ENCODE results near the gene NSD2. TPM values are rescaled to one million over a fixed set of nuclear protein-coding genes. Genes with fewer than 3 reads are reported as not detected.

Gene NSD2
- total and polyA plus RNA-seq, 9 of the 15 experiments (the other 6 are each of a cell fraction or from before 2014, with no cell fraction given): 6.4 to 126 (median 58.8) TPM

DNA sequence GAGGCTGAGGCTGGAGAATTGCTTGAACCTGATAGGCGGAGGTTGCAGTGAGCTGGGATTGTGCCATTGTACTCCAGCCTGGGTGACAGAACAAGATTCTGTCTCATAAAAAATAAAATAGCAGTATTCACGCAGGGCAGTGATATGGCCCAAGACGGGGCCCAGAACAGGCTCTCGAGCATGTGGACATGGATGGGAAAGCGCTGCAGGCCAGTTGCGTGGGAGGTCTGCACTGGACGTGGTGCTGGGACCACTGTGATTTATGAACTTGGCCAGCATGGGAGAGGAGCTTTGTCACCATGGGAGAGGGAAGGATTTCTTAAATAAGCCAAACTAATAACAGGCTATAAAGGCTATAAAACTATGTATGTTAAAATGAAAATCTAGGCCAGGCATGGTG lies 51.6 kb downstream of the NSD2 start:
- no peaks in the 10 kb centered on the region for H3K27me3 ChIP-seq (ENCODE audit: control insufficient read depth in 2 of 2, insufficient read depth in 2 of 2, low read length in 2 of 2)
- peaks cover 77% of the 10 kb centered on the region for H3K36me3 ChIP-seq (ENCODE audit: control insufficient read depth, insufficient read depth, low read length)
- no peak overlapping the region for H3K9ac ChIP-seq (ENCODE audit: insufficient read depth in 1 of 2, low read depth in 2 of 2, low read length in 2 of 2)
- H3K79me2 ChIP-seq (ENCODE audit: control insufficient read depth, insufficient read depth, low read length): peaks cover 19% of the 10 kb centered on the region
- H3K9me3 ChIP-seq (replicated peaks; ENCODE audit: control insufficient read depth, insufficient read depth, low read depth, low read length): no peaks in the 10 kb centered on the region
- no peaks in the 10 kb centered on the region for H3K4me1 ChIP-seq (replicated peaks in 1 of 2; ENCODE audit: control insufficient read depth in 2 of 2, insufficient read depth in 2 of 2, low read length in 2 of 2)
- H3K9me1 ChIP-seq (ENCODE audit: control insufficient read depth, insufficient read depth, low read length): no peaks in the 10 kb centered on the region
- in situ Hi-C loops (cut with MboI) (no loop called here), intact Hi-C loops (cut with micrococcal nuclease) (no loop called here)
- no peak overlapping the region for H3K4me2 ChIP-seq (ENCODE audit: insufficient read depth, low read length)
- ATAC-seq (no peak), FAIRE-seq (no peak), DNase-seq (ENCODE audit: extremely low read depth in 1 of 4, low spot score in 3 of 4) (no peak)
- H3K4me3 ChIP-seq: no peak overlapping the region
- ChIA-PET CTCF (ENCODE audit: low intra/inter-chr PET ratio) (no interaction called here), POLR2A (interaction anchor here (1.4 kb wide), 2 partner anchors 16 to 17 kb away, joined by 4 to 5 read pairs; no protein-coding TSS in a partner anchor)
- no peaks in the 10 kb centered on the region for H4K20me1 ChIP-seq (replicated peaks; ENCODE audit: control insufficient read depth, insufficient read depth, low read length)
- H2AFZ ChIP-seq (ENCODE audit: low read depth, low read length): no peak overlapping the region
- 80% methylated on average over 7 of the region's 7 CpGs for WGBS (ENCODE audit: insufficient coverage, low coverage, missing lambda C conversion rate)
- no peak overlapping the region for H3K27ac ChIP-seq (ENCODE audit: extremely low read depth, low read depth, low read length)
- no TSS peak for BruUV-seq (replicated peaks)
- TF ChIP-seq ZNF23 (CRISPR knock-in tag; IDR thresholded peaks at IDR 0.05) (no peak), ADNP (tag; IDR thresholded peaks at IDR 0.05) (no peak), EHMT2 (IDR thresholded peaks at IDR 0.05) (no peak), NCOA1 (IDR thresholded peaks at IDR 0.05; ENCODE audit: low read depth) (no peak), ZNF324 (CRISPR knock-in tag; IDR thresholded peaks at IDR 0.05) (no peak), ZNF79 (CRISPR knock-in tag; IDR thresholded peaks at IDR 0.05; ENCODE audit: low read depth) (no peak), FOSL1 (tag; conservative IDR thresholded peaks at IDR 0.05) (no peak), LARP7 (IDR thresholded peaks at IDR 0.05) (no peak), MYBL2 (IDR thresholded peaks at IDR 0.05; ENCODE audit: low read depth) (no peak), MYBL2 (CRISPR knock-in tag; IDR thresholded peaks at IDR 0.05; ENCODE audit: borderline replicate concordance) (no peak)
- TF ChIP-seq, protein P1, sequence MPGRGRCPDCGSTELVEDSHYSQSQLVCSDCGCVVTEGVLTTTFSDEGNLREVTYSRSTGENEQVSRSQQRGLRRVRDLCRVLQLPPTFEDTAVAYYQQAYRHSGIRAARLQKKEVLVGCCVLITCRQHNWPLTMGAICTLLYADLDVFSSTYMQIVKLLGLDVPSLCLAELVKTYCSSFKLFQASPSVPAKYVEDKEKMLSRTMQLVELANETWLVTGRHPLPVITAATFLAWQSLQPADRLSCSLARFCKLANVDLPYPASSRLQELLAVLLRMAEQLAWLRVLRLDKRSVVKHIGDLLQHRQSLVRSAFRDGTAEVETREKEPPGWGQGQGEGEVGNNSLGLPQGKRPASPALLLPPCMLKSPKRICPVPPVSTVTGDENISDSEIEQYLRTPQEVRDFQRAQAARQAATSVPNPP (IDR thresholded peaks at IDR 0.05; ENCODE audit: borderline replicate concordance, insufficient read depth, insufficient read length): no peak
- TF ChIP-seq, protein P2, sequence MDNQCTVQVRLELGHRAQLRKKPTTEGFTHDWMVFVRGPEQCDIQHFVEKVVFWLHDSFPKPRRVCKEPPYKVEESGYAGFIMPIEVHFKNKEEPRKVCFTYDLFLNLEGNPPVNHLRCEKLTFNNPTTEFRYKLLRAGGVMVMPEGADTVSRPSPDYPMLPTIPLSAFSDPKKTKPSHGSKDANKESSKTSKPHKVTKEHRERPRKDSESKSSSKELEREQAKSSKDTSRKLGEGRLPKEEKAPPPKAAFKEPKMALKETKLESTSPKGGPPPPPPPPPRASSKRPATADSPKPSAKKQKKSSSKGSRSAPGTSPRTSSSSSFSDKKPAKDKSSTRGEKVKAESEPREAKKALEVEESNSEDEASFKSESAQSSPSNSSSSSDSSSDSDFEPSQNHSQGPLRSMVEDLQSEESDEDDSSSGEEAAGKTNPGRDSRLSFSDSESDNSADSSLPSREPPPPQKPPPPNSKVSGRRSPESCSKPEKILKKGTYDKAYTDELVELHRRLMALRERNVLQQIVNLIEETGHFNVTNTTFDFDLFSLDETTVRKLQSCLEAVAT (IDR thresholded peaks at IDR 0.05): no peak
- TF ChIP-seq, protein P3, sequence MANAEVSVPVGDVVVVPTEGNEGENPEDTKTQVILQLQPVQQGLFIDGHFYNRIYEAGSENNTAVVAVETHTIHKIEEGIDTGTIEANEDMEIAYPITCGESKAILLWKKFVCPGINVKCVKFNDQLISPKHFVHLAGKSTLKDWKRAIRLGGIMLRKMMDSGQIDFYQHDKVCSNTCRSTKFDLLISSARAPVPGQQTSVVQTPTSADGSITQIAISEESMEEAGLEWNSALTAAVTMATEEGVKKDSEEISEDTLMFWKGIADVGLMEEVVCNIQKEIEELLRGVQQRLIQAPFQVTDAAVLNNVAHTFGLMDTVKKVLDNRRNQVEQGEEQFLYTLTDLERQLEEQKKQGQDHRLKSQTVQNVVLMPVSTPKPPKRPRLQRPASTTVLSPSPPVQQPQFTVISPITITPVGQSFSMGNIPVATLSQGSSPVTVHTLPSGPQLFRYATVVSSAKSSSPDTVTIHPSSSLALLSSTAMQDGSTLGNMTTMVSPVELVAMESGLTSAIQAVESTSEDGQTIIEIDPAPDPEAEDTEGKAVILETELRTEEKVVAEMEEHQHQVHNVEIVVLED (CRISPR knock-in tag; IDR thresholded peaks at IDR 0.05): no peak
- TF ChIP-seq, protein P4, sequence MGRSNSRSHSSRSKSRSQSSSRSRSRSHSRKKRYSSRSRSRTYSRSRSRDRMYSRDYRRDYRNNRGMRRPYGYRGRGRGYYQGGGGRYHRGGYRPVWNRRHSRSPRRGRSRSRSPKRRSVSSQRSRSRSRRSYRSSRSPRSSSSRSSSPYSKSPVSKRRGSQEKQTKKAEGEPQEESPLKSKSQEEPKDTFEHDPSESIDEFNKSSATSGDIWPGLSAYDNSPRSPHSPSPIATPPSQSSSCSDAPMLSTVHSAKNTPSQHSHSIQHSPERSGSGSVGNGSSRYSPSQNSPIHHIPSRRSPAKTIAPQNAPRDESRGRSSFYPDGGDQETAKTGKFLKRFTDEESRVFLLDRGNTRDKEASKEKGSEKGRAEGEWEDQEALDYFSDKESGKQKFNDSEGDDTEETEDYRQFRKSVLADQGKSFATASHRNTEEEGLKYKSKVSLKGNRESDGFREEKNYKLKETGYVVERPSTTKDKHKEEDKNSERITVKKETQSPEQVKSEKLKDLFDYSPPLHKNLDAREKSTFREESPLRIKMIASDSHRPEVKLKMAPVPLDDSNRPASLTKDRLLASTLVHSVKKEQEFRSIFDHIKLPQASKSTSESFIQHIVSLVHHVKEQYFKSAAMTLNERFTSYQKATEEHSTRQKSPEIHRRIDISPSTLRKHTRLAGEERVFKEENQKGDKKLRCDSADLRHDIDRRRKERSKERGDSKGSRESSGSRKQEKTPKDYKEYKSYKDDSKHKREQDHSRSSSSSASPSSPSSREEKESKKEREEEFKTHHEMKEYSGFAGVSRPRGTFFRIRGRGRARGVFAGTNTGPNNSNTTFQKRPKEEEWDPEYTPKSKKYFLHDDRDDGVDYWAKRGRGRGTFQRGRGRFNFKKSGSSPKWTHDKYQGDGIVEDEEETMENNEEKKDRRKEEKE (IDR thresholded peaks at IDR 0.05; ENCODE audit: borderline replicate concordance in 1 of 2, control insufficient read depth in 1 of 2, low read depth in 2 of 2, low read length in 1 of 2): no peak
- TF ChIP-seq, protein P5, sequence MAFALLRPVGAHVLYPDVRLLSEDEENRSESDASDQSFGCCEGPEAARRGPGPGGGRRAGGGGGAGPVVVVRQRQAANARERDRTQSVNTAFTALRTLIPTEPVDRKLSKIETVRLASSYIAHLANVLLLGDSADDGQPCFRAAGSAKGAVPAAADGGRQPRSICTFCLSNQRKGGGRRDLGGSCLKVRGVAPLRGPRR (CRISPR knock-in tag; IDR thresholded peaks at IDR 0.05): no peak

Measured in K562 (cell line).